Measurements from ENCODE around the gene ZBTB20. TPM values are rescaled to one million over a fixed set of nuclear protein-coding genes. Genes with fewer than 3 reads are reported as not detected.

The ZBTB20 gene
- total and polyA plus RNA-seq, 2 donors (not counting 1 experiment from before 2014, with no cell fraction given), result 4.0 to 22.5 TPM

GRCh38 chr3:114878114-114878839, 268.8 kb downstream of the ZBTB20 start:
- TF ChIP-seq CTCF (conservative IDR thresholded peaks at IDR 0.05 in 1 of 2, IDR thresholded peaks at IDR 0.05 in 1 of 2; ENCODE audit: low read depth in 1 of 2, low read length in 2 of 2), result no peak
- TF ChIP-seq EZH2 (IDR thresholded peaks at IDR 0.05; ENCODE audit: low read length, missing control alignments), result no peak
- H3K9ac ChIP-seq (ENCODE audit: insufficient read depth, low read length), result no peak overlapping the region
- H3K4me2 ChIP-seq (ENCODE audit: extremely low read depth, insufficient read depth, low read length), result no peak overlapping the region
- H4K20me1 ChIP-seq (ENCODE audit: control insufficient read depth, extremely low read depth, insufficient read depth, low read length), result no peaks in the 10 kb centered on the region
- H3K9me3 ChIP-seq (ENCODE audit: control insufficient read depth, insufficient read depth, low read depth, low read length), result no peaks in the 10 kb centered on the region
- no peaks in the 10 kb centered on the region for H3K36me3 ChIP-seq (ENCODE audit: control insufficient read depth, insufficient read depth, low read length)
- H3K4me1 ChIP-seq (ENCODE audit: control insufficient read depth, extremely low read depth, insufficient read depth, low read length), result peaks cover 3% of the 10 kb centered on the region
- H3K27me3 ChIP-seq (ENCODE audit: control insufficient read depth, insufficient read depth, low read length), result no peaks in the 10 kb centered on the region
- H3K27ac ChIP-seq (ENCODE audit: insufficient read depth, low read length), result no peak overlapping the region
- no peak overlapping the region for H2AFZ ChIP-seq (ENCODE audit: low read length)
- H3K4me3 ChIP-seq (replicated peaks in 1 of 4; ENCODE audit: control extremely low read depth in 1 of 4, insufficient read depth in 1 of 4, low read depth in 3 of 4, low read length in 4 of 4), result no peak overlapping the region
- DNase-seq (ENCODE audit: low read depth in 2 of 2), result peak; percentile 22 to 75
- no peaks in the 10 kb centered on the region for H3K79me2 ChIP-seq (ENCODE audit: control insufficient read depth, insufficient read depth, low read length)

DNA sequence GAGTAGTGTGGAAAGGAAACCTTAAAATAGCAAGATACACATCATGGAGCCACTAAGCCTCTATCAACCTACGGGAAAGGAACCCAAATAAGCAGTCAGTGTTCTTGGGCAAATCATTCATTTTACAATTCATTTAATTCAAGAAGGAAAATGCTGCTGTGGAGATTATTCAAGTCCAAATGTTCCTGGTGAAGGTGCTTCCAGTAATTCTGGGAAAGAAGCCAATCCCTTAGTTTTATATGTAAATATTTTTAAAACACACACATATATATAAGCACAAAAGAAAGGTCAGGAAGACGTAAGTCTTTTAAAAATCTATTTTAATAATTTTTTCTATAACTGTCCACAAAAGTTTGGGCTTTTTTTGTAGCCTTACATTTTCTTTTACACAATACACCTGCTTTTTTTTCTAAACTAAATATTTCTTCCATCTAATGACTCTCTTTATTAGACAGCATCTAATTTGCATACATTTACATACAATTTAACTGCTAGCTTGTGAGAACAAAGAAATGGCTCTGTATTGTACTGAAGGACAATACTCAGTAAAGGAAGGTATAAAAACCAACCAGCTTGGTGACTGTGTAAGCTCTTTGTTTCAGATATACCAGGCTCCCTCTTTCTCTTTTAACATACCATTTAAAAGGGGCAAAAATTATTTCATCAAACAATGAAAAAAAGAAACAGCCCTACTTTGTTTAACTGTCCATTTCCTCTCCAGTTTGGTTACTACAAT, 269.5 kb downstream of the ZBTB20 start:
- no peaks in the 10 kb centered on the region for H3K79me2 ChIP-seq (ENCODE audit: control insufficient read depth, insufficient read depth, low read length)
- H2AFZ ChIP-seq (ENCODE audit: low read length), result no peak overlapping the region
- no peak overlapping the region for H3K27ac ChIP-seq (ENCODE audit: insufficient read depth, low read length)
- no peaks in the 10 kb centered on the region for H4K20me1 ChIP-seq (ENCODE audit: control insufficient read depth, extremely low read depth, insufficient read depth, low read length)
- H3K9ac ChIP-seq (ENCODE audit: insufficient read depth, low read length), result no peak overlapping the region
- H3K4me2 ChIP-seq (ENCODE audit: extremely low read depth, insufficient read depth, low read length), result no peak overlapping the region
- no peak for TF ChIP-seq CTCF (conservative IDR thresholded peaks at IDR 0.05 in 1 of 2, IDR thresholded peaks at IDR 0.05 in 1 of 2; ENCODE audit: low read depth in 1 of 2, low read length in 2 of 2)
- TF ChIP-seq EZH2 (IDR thresholded peaks at IDR 0.05; ENCODE audit: low read length, missing control alignments), result no peak
- no peaks in the 10 kb centered on the region for H3K9me3 ChIP-seq (ENCODE audit: control insufficient read depth, insufficient read depth, low read depth, low read length)
- H3K36me3 ChIP-seq (ENCODE audit: control insufficient read depth, insufficient read depth, low read length), result no peaks in the 10 kb centered on the region
- no peaks in the 10 kb centered on the region for H3K27me3 ChIP-seq (ENCODE audit: control insufficient read depth, insufficient read depth, low read length)
- no peak overlapping the region for H3K4me3 ChIP-seq (replicated peaks in 1 of 4; ENCODE audit: control extremely low read depth in 1 of 4, insufficient read depth in 1 of 4, low read depth in 3 of 4, low read length in 4 of 4)
- peaks cover 3% of the 10 kb centered on the region for H3K4me1 ChIP-seq (ENCODE audit: control insufficient read depth, extremely low read depth, insufficient read depth, low read length)
- DNase-seq (ENCODE audit: low read depth in 2 of 2), result peak in 1 of 2 donors; percentile 37

GRCh38 chr3:114874522-114874971, 272.5 kb downstream of the ZBTB20 start:
- DNase-seq (ENCODE audit: low read depth in 2 of 2), result no peak
- H3K27ac ChIP-seq (ENCODE audit: insufficient read depth, low read length), result no peak overlapping the region
- no peaks in the 10 kb centered on the region for H3K9me3 ChIP-seq (ENCODE audit: control insufficient read depth, insufficient read depth, low read depth, low read length)
- no peaks in the 10 kb centered on the region for H3K27me3 ChIP-seq (ENCODE audit: control insufficient read depth, insufficient read depth, low read length)
- H4K20me1 ChIP-seq (ENCODE audit: control insufficient read depth, extremely low read depth, insufficient read depth, low read length), result no peaks in the 10 kb centered on the region
- H3K9ac ChIP-seq (ENCODE audit: insufficient read depth, low read length), result no peak overlapping the region
- no peaks in the 10 kb centered on the region for H3K36me3 ChIP-seq (ENCODE audit: control insufficient read depth, insufficient read depth, low read length)
- H3K4me2 ChIP-seq (ENCODE audit: extremely low read depth, insufficient read depth, low read length), result no peak overlapping the region
- H2AFZ ChIP-seq (ENCODE audit: low read length), result no peak overlapping the region
- no peak overlapping the region for H3K4me3 ChIP-seq (replicated peaks in 1 of 4; ENCODE audit: control extremely low read depth in 1 of 4, insufficient read depth in 1 of 4, low read depth in 3 of 4, low read length in 4 of 4)
- no peak for TF ChIP-seq CTCF (conservative IDR thresholded peaks at IDR 0.05 in 1 of 2, IDR thresholded peaks at IDR 0.05 in 1 of 2; ENCODE audit: low read depth in 1 of 2, low read length in 2 of 2)
- H3K79me2 ChIP-seq (ENCODE audit: control insufficient read depth, insufficient read depth, low read length), result no peaks in the 10 kb centered on the region
- peaks cover 1% of the 10 kb centered on the region for H3K4me1 ChIP-seq (ENCODE audit: control insufficient read depth, extremely low read depth, insufficient read depth, low read length)
